Vagina (tissue), 2 donors: ENCODE data around the gene CSF1R.

ENCODE experiments used
- POLR2A ChIP-seq, 2 donors: fragments of 450-650 bp; IDR thresholded peaks; one replicate each; pipeline ENCODE4 v1.6.1; 2017; ENCODE audit warnings: antibody characterized with exemption in 2 of 2, mild to moderate bottlenecking in 2 of 2, moderate library complexity in 2 of 2
- TF ChIP-seq, protein P1 (sequence below), 3 experiments: fragments of 450-650 bp in 2 of 3; fragments of 200-600 bp in 1 of 3; sonication (generic) in 1 of 3; IDR thresholded peaks; one replicate each; pipeline ENCODE4 v1.5.1; 2017 to 2019; ENCODE audit warnings: antibody characterized with exemption in 3 of 3, mild to moderate bottlenecking in 2 of 3, moderate library complexity in 2 of 3

DNA sequence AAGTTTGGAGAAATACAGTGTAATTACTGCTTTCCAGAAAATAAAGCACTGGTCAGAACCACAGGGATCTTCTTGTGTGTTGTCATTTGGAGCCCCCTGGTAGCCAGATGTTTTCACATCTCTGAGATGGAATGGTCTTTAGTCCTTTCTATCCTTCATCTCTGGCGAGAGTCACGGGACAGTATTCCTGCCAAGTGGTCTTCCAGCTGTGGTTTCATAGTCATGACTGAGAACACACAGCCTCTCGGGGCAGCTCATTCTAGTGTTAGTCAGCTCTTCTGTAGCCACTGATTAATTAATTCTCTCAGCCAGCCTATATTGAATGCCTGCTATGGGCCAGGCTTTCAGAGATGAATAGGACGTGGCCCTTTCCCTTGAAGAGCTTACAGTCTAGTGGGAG is 51.7 kb downstream of the CSF1R start:
- TF ChIP-seq, protein P1, sequence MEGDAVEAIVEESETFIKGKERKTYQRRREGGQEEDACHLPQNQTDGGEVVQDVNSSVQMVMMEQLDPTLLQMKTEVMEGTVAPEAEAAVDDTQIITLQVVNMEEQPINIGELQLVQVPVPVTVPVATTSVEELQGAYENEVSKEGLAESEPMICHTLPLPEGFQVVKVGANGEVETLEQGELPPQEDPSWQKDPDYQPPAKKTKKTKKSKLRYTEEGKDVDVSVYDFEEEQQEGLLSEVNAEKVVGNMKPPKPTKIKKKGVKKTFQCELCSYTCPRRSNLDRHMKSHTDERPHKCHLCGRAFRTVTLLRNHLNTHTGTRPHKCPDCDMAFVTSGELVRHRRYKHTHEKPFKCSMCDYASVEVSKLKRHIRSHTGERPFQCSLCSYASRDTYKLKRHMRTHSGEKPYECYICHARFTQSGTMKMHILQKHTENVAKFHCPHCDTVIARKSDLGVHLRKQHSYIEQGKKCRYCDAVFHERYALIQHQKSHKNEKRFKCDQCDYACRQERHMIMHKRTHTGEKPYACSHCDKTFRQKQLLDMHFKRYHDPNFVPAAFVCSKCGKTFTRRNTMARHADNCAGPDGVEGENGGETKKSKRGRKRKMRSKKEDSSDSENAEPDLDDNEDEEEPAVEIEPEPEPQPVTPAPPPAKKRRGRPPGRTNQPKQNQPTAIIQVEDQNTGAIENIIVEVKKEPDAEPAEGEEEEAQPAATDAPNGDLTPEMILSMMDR (IDR thresholded peaks at IDR 0.05): no peak
- TF ChIP-seq POLR2A (IDR thresholded peaks at IDR 0.05): no peak
